Esophagus mucosa (tissue), 1 donor: Measurements from ENCODE around the gene PSMD1. TPM values are rescaled to one million over a fixed set of nuclear protein-coding genes. Genes with fewer than 3 reads are reported as not detected.

Source experiments
- ATAC-seq: fragments of 200-7000 bp; cut with Tn5 transposase; one replicate; pipeline ENCODE4 v1.9.1; 2020
- total RNA-seq: library from RNA; stranded (reverse); gene quantifications from one replicate; pipeline ENCODE4 v1.2.4, GENCODE V29; 2023
- donor health status: DM: yes; HTN: yes; CAD: no.

PSMD1 gene
- total RNA-seq, 1 donor from 2014 or later: 84.0 TPM

DNA sequence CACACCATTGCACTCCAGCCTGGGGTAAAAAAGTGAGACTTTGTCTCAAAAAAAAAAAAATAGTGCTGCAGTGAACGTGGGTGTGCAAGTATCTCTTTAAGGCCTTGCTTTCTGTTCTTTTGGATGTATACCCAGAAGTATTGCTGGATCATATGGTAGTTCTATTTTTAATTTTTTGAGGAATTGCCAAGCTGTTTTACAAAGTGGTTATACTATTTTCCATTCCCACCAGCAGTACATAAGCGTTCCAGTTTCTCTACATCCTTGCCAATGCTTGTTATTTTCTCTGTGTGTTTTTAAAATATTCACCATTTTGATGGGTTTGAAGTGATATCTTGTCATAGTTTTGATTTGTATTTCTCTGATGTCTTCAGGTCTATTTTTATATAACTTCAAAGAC is 154.8 kb downstream of the PSMD1 start:
- no peak for ATAC-seq

DNA sequence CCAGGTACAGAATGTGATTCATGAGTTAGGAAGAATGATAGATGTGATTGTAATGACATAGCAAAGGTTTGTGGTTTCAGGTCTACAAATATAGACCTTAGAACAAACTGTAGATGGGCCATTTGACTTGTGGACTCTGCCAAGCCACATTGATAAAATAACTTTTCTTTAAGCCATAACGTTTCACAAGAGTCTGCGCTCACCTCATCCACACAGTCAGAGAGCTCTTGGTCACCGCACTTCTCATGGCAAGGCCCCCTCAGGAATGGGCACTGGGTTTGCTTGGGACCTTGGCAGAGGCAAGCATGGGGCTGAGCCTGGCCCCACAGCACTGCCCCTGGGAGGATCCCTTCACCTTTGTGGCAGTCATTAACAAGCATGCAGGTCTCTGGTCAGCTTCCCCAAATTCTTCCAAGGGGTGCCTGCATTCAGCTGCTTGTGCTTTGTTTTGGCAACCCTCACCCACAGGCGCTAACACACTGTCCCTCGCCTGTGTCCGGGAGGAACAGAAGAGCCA is 155.7 kb downstream of the PSMD1 start:
- ATAC-seq: no peak

DNA sequence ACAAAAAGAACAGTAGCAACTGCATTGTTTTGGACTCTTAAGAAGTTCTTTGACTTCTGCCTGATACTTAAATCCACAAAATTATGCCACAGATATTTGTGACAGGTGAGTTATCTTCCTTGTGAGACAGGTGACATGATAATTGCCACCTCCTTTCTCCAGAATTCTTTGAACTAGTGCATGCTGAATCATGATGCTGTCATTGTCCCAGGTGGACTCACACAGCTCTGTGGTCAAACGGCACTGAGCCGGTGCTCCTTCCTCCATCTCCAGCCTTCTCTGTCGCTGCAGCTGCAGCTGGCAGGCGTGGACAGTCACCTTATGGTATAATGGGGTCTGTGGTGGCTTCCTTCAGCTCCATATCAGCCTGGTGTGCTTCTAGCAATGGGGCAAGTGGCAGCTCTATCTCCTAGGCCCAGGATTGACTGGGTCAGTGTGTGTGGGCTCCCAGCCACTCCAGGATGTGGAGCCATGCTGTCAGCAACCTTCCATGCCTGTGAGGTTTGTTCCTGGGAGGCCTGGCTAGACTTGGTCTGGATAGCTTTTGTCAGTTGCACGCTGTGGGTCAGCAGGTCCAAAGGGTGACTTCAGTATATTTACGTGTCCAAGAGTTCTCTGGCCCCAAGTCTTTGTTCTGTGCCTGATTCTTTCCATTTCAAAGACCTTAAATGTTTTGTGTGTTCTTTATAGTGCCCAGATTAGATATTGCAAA is 157.4 kb downstream of the PSMD1 start:
- ATAC-seq: no peak

DNA sequence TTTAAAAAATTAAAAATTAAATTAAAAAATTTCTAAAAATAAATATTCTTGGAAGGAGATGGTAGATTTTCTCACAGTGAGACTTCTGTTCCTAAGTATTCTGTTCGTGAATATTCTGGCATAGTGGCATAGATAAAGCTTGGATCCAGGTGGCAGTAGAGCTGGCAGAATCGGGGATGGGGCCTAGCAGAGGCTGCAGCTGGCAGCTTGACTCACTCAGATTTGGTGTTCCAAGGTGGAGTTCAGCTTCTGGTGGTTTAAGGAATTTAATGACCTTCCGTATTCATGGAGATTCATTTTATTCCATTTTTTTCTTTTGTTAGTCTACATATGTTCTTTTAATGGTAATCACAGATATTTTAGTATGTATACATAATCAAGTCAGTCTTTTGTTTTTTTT is 161.7 kb downstream of the PSMD1 start:
- ATAC-seq: no peak

DNA sequence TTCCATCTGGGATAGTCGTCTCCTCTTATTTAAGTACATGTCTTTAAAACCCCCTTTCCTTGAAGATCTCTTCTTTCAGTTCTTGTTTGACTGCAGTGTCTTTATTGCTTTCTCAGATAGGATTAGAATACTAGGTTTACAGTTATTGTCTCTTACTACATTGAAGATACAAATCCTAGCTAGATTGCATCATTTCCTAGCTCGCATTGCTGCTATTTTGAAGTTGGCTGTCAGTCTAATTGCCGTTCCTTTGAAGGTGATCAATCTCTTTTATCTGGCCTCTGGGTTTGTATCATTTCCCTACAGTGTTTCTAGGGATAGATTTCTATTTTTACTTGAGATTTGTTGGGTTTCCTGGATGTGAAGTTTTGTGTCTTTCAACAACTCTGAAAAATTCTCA is 162.6 kb downstream of the PSMD1 start:
- ATAC-seq: no peak

DNA sequence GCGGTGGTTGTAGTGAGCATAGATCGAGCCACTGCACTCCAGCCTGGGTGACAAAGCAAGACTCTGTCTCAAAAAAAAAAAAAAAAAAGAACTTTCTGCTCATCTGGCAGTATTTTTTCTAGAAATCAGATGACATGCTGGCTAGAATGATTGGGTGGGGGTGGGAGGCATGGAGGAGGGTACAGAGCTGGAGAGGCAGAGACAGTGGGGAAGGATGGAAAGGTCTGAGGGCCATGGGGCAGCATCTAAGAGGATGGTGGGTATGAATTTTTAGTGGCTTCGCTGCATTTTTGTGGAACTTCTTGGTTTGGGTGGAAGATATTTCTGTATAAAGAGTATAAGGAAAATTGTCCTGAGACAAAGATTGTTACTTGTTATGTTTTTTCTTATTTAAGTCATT is 165.1 kb downstream of the PSMD1 start:
- ATAC-seq: no peak

Other genes with a start within 250 kb of the PSMD1 start
- 7.3 TPM for gene ITM2C, start 191.9 kb upstream of the PSMD1 start, total RNA-seq
- 0.20 TPM for gene GPR55, start 131.6 kb upstream of the PSMD1 start, total RNA-seq
- gene SPATA3, start 60.7 kb upstream of the PSMD1 start, total RNA-seq: not detected
- 0.08 TPM for gene C2orf72, start 19.3 kb upstream of the PSMD1 start, total RNA-seq
- not detected for gene HTR2B, start 68.2 kb downstream of the PSMD1 start, total RNA-seq
- 1.2 TPM for gene ARMC9, start 141.8 kb downstream of the PSMD1 start, total RNA-seq